Uterus (tissue), 2 donors: ENCODE results near the gene MET.

Experiments used
- POLR2A ChIP-seq, 2 donors: fragments of 450-650 bp; IDR thresholded peaks; one replicate each; pipeline ENCODE4 v1.6.1; 2016; ENCODE audit warnings: antibody characterized with exemption in 2 of 2, mild to moderate bottlenecking in 1 of 2, moderate library complexity in 1 of 2
- TF ChIP-seq, protein P1 (sequence below), 4 experiments: fragments of 200-600 bp in 2 of 4; fragments of 450-650 bp in 2 of 4; sonication (generic) in 2 of 4; IDR thresholded peaks; one replicate each; pipeline ENCODE4 v1.5.1; 2016 to 2019; ENCODE audit warnings: antibody characterized with exemption in 4 of 4, mild to moderate bottlenecking in 2 of 4, moderate library complexity in 1 of 4

DNA sequence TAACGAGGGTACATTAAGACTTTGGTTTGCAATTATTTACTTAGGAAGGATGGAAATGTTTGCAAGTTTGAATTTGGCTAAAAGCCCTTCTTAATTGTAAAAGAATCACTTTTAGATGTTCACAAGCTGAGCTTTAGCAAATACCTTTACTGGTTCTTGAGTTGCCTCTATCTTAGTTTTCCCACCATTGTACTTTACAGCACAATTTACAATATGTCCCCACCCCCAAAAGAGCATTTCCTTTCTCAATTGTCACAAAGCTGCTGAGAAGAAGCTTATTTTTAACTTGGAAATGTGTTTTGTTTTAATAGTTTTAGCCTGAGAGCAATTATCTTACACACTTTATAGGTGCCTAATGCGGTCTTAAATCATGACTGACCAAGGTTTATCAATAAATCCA is 81.1 kb downstream of the MET start:
- no peak for TF ChIP-seq POLR2A (IDR thresholded peaks at IDR 0.05)
- TF ChIP-seq, protein P1, sequence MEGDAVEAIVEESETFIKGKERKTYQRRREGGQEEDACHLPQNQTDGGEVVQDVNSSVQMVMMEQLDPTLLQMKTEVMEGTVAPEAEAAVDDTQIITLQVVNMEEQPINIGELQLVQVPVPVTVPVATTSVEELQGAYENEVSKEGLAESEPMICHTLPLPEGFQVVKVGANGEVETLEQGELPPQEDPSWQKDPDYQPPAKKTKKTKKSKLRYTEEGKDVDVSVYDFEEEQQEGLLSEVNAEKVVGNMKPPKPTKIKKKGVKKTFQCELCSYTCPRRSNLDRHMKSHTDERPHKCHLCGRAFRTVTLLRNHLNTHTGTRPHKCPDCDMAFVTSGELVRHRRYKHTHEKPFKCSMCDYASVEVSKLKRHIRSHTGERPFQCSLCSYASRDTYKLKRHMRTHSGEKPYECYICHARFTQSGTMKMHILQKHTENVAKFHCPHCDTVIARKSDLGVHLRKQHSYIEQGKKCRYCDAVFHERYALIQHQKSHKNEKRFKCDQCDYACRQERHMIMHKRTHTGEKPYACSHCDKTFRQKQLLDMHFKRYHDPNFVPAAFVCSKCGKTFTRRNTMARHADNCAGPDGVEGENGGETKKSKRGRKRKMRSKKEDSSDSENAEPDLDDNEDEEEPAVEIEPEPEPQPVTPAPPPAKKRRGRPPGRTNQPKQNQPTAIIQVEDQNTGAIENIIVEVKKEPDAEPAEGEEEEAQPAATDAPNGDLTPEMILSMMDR (IDR thresholded peaks at IDR 0.05), result no peak
